Measurements from ENCODE around the gene PFN4.

DNA sequence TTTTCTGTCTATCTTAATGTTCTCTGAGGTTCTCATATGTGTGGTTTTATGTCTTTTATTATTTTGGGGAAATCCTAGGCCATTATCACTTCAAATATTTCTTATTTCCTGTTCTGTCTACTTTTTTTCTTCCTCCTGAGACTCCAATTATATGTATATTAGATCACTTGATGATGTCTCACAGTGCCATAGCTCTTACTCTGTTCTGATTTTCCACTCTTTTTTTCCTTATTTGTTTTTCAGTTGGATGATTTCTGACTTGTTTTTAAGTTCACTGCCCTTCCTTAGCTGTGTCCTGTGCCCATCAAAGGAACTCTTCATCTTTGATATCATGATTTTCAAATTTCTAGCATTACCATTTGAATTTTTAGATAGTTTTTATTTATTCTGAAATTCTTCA is 24.2 kb upstream of the PFN4 start:
- TF ChIP-seq, protein P1, sequence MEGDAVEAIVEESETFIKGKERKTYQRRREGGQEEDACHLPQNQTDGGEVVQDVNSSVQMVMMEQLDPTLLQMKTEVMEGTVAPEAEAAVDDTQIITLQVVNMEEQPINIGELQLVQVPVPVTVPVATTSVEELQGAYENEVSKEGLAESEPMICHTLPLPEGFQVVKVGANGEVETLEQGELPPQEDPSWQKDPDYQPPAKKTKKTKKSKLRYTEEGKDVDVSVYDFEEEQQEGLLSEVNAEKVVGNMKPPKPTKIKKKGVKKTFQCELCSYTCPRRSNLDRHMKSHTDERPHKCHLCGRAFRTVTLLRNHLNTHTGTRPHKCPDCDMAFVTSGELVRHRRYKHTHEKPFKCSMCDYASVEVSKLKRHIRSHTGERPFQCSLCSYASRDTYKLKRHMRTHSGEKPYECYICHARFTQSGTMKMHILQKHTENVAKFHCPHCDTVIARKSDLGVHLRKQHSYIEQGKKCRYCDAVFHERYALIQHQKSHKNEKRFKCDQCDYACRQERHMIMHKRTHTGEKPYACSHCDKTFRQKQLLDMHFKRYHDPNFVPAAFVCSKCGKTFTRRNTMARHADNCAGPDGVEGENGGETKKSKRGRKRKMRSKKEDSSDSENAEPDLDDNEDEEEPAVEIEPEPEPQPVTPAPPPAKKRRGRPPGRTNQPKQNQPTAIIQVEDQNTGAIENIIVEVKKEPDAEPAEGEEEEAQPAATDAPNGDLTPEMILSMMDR (IDR thresholded peaks at IDR 0.05) = no peak
- TF ChIP-seq POLR2A (IDR thresholded peaks at IDR 0.05) = no peak
